ENCODE measurements around the gene CLEC4G. TPM values are rescaled to one million over a fixed set of nuclear protein-coding genes. Genes with fewer than 3 reads are reported as not detected.

Gene CLEC4G
- total RNA-seq, 1 experiment from 2014 or later: 0.55 TPM

DNA sequence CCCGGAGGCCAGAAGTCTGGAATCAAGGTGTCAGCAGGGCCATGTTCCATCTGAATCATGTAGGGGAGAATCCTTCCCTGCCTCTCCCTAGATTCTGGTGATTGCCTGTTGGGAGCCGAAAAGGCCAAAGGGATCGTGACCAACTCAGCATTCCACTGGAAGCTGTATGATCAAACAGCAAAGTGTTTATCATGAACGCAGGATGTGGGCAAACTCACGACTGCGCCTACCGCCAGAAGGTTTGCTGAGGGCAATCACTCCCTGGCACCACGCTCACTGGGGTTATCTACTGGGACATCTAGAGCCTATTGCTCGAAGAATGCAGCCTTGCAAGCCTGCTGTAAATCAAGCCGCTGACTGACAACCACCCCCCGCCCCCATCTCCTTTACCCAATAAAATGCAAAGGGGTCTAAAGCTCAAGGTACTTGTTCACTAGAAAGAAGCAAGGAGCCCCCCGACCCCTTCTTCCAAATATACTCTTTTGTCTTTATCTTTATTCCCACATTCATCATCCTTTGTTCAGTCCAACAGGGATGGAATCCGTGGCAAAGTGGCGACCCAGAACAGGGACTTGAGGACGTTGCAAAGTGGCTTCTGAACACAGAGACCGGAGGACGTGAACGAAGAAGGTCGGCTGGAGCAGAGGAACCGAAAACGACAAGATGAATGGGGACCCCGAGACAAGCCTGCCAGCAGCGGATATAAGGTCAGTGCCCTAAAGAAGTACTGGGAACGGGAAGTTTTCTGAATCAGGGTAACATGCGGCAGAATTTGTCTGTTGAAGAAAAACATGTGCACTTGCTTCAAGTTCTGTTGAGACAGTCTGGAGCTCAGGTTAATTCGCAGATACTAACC is 47.9 kb upstream of the CLEC4G start:
- no peak for ATAC-seq
- Mint-ChIP-seq H3K36me3 (no peaks in the 10 kb centered on the region), H3K27ac (no peak overlapping the region), H3K4me1 (no peaks in the 10 kb centered on the region), H3K4me3 (no peak overlapping the region), H3K27me3 (ENCODE audit: low read depth) (peaks cover 27% of the 10 kb centered on the region), H3K9me3 (peaks cover 11% of the 10 kb centered on the region)
- no peak for DNase-seq (ENCODE audit: low spot score)
- ChIA-PET CTCF (interaction anchor here (1.2 to 1.8 kb wide), 3 partner anchors 99 to 211 kb away, joined by 5 to 8 read pairs (median 6); partner anchors contain the start of gene TRAPPC5), POLR2A (no interaction called here)
- TF ChIP-seq ZNF671 (CRISPR knock-in tag; IDR thresholded peaks at IDR 0.05) (no peak), ZNF138 (CRISPR knock-in tag; conservative IDR thresholded peaks at IDR 0.05) (no peak), TEAD4 (CRISPR knock-in tag; IDR thresholded peaks at IDR 0.05) (no peak), HMGA2 (CRISPR knock-in tag; IDR thresholded peaks at IDR 0.05) (no peak)
- TF ChIP-seq, protein P1, sequence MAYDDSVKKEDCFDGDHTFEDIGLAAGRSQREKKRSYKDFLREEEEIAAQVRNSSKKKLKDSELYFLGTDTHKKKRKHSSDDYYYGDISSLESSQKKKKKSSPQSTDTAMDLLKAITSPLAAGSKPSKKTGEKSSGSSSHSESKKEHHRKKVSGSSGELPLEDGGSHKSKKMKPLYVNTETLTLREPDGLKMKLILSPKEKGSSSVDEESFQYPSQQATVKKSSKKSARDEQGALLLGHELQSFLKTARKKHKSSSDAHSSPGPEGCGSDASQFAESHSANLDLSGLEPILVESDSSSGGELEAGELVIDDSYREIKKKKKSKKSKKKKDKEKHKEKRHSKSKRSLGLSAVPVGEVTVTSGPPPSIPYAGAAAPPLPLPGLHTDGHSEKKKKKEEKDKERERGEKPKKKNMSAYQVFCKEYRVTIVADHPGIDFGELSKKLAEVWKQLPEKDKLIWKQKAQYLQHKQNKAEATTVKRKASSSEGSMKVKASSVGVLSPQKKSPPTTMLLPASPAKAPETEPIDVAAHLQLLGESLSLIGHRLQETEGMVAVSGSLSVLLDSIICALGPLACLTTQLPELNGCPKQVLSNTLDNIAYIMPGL (CRISPR knock-in tag; IDR thresholded peaks at IDR 0.05): no peak
- TF ChIP-seq, protein P2, sequence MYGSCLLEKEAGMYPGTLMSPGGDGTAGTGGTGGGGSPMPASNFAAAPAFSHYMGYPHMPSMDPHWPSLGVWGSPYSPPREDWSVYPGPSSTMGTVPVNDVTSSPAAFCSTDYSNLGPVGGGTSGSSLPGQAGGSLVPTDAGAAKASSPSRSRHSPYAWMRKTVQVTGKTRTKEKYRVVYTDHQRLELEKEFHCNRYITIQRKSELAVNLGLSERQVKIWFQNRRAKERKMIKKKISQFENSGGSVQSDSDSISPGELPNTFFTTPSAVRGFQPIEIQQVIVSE (CRISPR knock-in tag; IDR thresholded peaks at IDR 0.05; ENCODE audit: borderline replicate concordance): no peak

DNA sequence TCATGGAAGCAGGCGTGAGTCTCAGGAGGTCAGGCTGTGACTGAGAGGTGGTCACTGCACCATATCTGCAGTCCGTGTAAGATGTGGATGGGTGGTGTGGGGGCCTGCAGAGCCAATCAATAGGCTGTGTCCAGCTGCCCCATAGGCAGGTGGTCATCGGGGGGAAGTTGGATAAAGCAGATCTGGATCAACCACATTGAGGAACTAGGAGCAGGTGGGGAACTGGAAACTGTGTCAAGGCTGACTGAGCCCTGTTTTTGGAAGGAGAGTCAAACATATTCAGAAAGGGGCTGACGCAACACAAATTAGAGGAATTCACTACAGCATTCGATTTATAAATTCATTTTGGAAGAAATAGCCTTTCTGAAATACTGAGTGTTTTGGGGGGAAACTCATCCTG is 46.2 kb upstream of the CLEC4G start:
- no peaks in the 10 kb centered on the region for H3K36me3 Mint-ChIP-seq
- no peak for ATAC-seq
- H3K4me3 Mint-ChIP-seq: no peak overlapping the region
- no peaks in the 10 kb centered on the region for H3K4me1 Mint-ChIP-seq
- ChIA-PET POLR2A (interaction anchor here (0.7 to 1.0 kb wide), 2 partner anchors 18 to 137 kb away, joined by 3 to 7 read pairs; no protein-coding TSS in a partner anchor), CTCF (interaction anchor here (1.0 to 2.0 kb wide), 2 partner anchors 21 to 210 kb away, joined by 5 read pairs; no protein-coding TSS in a partner anchor)
- H3K9me3 Mint-ChIP-seq: peaks cover 9% of the 10 kb centered on the region; the same call in 1 of the 2 replicates
- peaks cover 11% of the 10 kb centered on the region; the same call in 1 of the 2 replicates for H3K27me3 Mint-ChIP-seq (ENCODE audit: low read depth)
- H3K27ac Mint-ChIP-seq: 0 out of 2 replicates have a peak overlapping the region, but pooled peaks have one; percentile 23
- no peak for DNase-seq (ENCODE audit: low spot score)
- TF ChIP-seq ESRRA (CRISPR knock-in tag; IDR thresholded peaks at IDR 0.05; ENCODE audit: borderline replicate concordance): no peak
- TF ChIP-seq, protein P3, sequence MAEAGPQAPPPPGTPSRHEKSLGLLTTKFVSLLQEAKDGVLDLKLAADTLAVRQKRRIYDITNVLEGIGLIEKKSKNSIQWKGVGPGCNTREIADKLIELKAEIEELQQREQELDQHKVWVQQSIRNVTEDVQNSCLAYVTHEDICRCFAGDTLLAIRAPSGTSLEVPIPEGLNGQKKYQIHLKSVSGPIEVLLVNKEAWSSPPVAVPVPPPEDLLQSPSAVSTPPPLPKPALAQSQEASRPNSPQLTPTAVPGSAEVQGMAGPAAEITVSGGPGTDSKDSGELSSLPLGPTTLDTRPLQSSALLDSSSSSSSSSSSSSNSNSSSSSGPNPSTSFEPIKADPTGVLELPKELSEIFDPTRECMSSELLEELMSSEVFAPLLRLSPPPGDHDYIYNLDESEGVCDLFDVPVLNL (CRISPR knock-in tag; IDR thresholded peaks at IDR 0.05; ENCODE audit: borderline replicate concordance, low read depth): no peak
- TF ChIP-seq JAZF1 (CRISPR knock-in tag; IDR thresholded peaks at IDR 0.05): no peak
- TF ChIP-seq, protein P4, sequence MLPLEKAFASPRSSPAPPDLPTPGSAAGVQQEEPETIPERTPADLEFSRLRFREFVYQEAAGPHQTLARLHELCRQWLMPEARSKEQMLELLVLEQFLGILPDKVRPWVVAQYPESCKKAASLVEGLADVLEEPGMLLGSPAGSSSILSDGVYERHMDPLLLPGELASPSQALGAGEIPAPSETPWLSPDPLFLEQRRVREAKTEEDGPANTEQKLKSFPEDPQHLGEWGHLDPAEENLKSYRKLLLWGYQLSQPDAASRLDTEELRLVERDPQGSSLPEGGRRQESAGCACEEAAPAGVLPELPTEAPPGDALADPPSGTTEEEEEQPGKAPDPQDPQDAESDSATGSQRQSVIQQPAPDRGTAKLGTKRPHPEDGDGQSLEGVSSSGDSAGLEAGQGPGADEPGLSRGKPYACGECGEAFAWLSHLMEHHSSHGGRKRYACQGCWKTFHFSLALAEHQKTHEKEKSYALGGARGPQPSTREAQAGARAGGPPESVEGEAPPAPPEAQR (CRISPR knock-in tag; IDR thresholded peaks at IDR 0.05): no peak
- TF ChIP-seq, protein P5, sequence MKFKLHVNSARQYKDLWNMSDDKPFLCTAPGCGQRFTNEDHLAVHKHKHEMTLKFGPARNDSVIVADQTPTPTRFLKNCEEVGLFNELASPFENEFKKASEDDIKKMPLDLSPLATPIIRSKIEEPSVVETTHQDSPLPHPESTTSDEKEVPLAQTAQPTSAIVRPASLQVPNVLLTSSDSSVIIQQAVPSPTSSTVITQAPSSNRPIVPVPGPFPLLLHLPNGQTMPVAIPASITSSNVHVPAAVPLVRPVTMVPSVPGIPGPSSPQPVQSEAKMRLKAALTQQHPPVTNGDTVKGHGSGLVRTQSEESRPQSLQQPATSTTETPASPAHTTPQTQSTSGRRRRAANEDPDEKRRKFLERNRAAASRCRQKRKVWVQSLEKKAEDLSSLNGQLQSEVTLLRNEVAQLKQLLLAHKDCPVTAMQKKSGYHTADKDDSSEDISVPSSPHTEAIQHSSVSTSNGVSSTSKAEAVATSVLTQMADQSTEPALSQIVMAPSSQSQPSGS (CRISPR knock-in tag; IDR thresholded peaks at IDR 0.05; ENCODE audit: borderline replicate concordance, low read depth): no peak
- no peak for TF ChIP-seq MXD4 (CRISPR knock-in tag; IDR thresholded peaks at IDR 0.05; ENCODE audit: borderline replicate concordance)
- no peak for TF ChIP-seq ZBTB21 (CRISPR knock-in tag; IDR thresholded peaks at IDR 0.05; ENCODE audit: borderline replicate concordance)
- TF ChIP-seq NR3C1 (CRISPR knock-in tag; conservative IDR thresholded peaks at IDR 0.05; ENCODE audit: low read depth): no peak
- TF ChIP-seq, protein P6, sequence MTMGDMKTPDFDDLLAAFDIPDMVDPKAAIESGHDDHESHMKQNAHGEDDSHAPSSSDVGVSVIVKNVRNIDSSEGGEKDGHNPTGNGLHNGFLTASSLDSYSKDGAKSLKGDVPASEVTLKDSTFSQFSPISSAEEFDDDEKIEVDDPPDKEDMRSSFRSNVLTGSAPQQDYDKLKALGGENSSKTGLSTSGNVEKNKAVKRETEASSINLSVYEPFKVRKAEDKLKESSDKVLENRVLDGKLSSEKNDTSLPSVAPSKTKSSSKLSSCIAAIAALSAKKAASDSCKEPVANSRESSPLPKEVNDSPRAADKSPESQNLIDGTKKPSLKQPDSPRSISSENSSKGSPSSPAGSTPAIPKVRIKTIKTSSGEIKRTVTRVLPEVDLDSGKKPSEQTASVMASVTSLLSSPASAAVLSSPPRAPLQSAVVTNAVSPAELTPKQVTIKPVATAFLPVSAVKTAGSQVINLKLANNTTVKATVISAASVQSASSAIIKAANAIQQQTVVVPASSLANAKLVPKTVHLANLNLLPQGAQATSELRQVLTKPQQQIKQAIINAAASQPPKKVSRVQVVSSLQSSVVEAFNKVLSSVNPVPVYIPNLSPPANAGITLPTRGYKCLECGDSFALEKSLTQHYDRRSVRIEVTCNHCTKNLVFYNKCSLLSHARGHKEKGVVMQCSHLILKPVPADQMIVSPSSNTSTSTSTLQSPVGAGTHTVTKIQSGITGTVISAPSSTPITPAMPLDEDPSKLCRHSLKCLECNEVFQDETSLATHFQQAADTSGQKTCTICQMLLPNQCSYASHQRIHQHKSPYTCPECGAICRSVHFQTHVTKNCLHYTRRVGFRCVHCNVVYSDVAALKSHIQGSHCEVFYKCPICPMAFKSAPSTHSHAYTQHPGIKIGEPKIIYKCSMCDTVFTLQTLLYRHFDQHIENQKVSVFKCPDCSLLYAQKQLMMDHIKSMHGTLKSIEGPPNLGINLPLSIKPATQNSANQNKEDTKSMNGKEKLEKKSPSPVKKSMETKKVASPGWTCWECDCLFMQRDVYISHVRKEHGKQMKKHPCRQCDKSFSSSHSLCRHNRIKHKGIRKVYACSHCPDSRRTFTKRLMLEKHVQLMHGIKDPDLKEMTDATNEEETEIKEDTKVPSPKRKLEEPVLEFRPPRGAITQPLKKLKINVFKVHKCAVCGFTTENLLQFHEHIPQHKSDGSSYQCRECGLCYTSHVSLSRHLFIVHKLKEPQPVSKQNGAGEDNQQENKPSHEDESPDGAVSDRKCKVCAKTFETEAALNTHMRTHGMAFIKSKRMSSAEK (CRISPR knock-in tag; IDR thresholded peaks at IDR 0.05; ENCODE audit: borderline replicate concordance): no peak
- TF ChIP-seq, protein P7, sequence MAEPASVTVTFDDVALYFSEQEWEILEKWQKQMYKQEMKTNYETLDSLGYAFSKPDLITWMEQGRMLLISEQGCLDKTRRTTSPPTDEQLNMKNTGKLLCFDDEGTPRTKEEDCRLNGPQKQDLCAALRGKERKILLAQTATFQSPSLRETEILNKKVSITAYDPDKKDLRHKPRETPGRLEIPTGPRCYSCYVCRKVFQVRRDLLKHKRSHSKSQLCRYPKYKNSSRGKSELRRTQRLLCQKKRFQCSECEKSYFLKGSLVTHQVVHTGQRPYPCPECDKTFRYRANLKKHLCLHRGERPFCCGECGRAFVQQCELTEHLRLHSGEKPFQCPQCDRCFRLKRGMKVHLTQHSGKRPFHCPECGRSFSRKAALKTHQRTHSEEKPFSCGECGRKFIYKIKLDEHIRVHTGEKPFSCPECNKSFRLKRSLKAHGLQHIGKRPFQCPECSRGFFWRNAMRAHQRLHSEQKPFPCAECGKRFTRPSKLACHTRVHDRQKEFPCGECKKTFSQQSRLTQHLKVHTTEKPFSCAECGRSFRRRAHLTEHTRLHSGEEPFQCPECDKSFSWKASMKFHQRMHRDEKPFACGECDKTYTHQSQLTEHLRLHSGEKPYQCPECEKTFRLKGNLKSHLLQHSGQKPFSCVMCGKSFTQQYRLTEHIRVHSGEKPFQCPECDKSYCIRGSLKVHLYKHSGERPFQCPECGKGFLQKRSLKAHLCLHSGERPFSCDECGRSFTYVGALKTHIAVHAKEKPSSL (CRISPR knock-in tag; conservative IDR thresholded peaks at IDR 0.05): no peak
- TF ChIP-seq GRHL2 (CRISPR knock-in tag; IDR thresholded peaks at IDR 0.05; ENCODE audit: insufficient replicate concordance, severe bottlenecking): no peak
- TF ChIP-seq TCF7 (CRISPR knock-in tag; IDR thresholded peaks at IDR 0.05; ENCODE audit: low read depth): no peak
- TF ChIP-seq EMX1 (CRISPR knock-in tag; IDR thresholded peaks at IDR 0.05): no peak
